Lower leg skin (tissue), 3 donors: Measurements from ENCODE around the gene DCTN1.

Experiments
- POLR2A ChIP-seq, 2 donors: fragments of 450-650 bp; IDR thresholded peaks; one replicate each; pipeline ENCODE4 v1.6.1; 2016 to 2017; ENCODE audit warnings: antibody characterized with exemption in 2 of 2, mild to moderate bottlenecking in 1 of 2, moderate library complexity in 1 of 2
- TF ChIP-seq, protein P1 (sequence below), 3 donors: fragments of 450-650 bp; IDR thresholded peaks; one replicate each; pipeline ENCODE4 v1.5.1; 2016; ENCODE audit warnings: antibody characterized with exemption in 3 of 3, mild to moderate bottlenecking in 3 of 3, moderate library complexity in 2 of 3

DNA sequence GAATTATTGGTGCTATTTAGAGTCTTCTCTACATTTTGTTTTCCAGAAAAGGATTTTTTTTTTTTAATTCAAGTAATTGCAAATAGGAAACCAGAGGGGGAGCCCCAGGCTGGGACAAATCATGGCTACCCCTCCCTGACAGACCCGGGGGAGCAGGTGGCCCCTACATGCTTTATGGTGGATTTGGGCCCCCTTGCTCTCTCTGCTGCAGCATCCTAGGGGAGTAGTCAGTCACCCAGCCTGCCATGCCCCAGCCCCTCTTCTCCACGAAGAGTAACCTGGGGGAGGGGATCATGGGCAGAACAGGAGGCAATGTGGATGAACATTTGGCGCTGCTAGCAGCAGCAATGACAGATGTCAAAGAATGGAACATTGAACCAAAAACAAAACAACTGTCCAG, 36.7 kb upstream of the DCTN1 start:
- TF ChIP-seq, protein P1, sequence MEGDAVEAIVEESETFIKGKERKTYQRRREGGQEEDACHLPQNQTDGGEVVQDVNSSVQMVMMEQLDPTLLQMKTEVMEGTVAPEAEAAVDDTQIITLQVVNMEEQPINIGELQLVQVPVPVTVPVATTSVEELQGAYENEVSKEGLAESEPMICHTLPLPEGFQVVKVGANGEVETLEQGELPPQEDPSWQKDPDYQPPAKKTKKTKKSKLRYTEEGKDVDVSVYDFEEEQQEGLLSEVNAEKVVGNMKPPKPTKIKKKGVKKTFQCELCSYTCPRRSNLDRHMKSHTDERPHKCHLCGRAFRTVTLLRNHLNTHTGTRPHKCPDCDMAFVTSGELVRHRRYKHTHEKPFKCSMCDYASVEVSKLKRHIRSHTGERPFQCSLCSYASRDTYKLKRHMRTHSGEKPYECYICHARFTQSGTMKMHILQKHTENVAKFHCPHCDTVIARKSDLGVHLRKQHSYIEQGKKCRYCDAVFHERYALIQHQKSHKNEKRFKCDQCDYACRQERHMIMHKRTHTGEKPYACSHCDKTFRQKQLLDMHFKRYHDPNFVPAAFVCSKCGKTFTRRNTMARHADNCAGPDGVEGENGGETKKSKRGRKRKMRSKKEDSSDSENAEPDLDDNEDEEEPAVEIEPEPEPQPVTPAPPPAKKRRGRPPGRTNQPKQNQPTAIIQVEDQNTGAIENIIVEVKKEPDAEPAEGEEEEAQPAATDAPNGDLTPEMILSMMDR (IDR thresholded peaks at IDR 0.05): no peak
- no peak for TF ChIP-seq POLR2A (IDR thresholded peaks at IDR 0.05)
